ENCODE data around the gene IL15RA.
"Not testable (repeated sequence)": the region's sequence is repeated elsewhere in the genome, so short reads cannot be mapped to it uniquely, and the experiment has no call there.

IL15RA gene

GRCh38 chr10:6005856-6006395, 28.6 kb upstream of the IL15RA start:
- no peak for DNase-seq

- not testable (repeated sequence) for DNase-seq
Observed at GRCh38 chr10:6005161-6005804, 27.9 kb upstream of the IL15RA start.

GRCh38 chr10:6002809-6003510, 25.6 kb upstream of the IL15RA start:
- no peak for DNase-seq

- no peak for DNase-seq
Observed at GRCh38 chr10:5999440-6000165, 22.3 kb upstream of the IL15RA start.

GRCh38 chr10:5996696-5997095, 19.4 kb upstream of the IL15RA start:
- DNase-seq = no peak

- DNase-seq = no peak
Observed at GRCh38 chr10:5992398-5992797, 15.1 kb upstream of the IL15RA start.

GRCh38 chr10:5991708-5992107, 14.4 kb upstream of the IL15RA start:
- DNase-seq = no peak

GRCh38 chr10:5989756-5990155, 12.4 kb upstream of the IL15RA start:
- no peak for DNase-seq

GRCh38 chr10:5988336-5988920, 11.1 kb upstream of the IL15RA start:
- DNase-seq = no peak

GRCh38 chr10:5987747-5988146, 10.4 kb upstream of the IL15RA start:
- no peak for DNase-seq

- DNase-seq = no peak
Observed at GRCh38 chr10:5985029-5985428, 7.7 kb upstream of the IL15RA start.

- no peak for DNase-seq
Observed at GRCh38 chr10:5983774-5984173, 6.4 kb upstream of the IL15RA start.

GRCh38 chr10:5981529-5981928, 4.2 kb upstream of the IL15RA start:
- DNase-seq = no peak

GRCh38 chr10:5978230-5978489, 817 bp upstream of the IL15RA start:
- no peak for DNase-seq

- no peak for DNase-seq
Observed at GRCh38 chr10:5976512-5977470, 552 bp downstream of the IL15RA start.

GRCh38 chr10:5975641-5976473, 1.5 kb downstream of the IL15RA start:
- no peak for DNase-seq

- DNase-seq = no peak
Observed at GRCh38 chr10:5973069-5973468, 4.3 kb downstream of the IL15RA start.

- DNase-seq = no peak
Observed at GRCh38 chr10:5971886-5972285, 5.5 kb downstream of the IL15RA start.

- no peak for DNase-seq
Observed at GRCh38 chr10:5971315-5971832, 6.0 kb downstream of the IL15RA start.

GRCh38 chr10:5970527-5970926, 6.8 kb downstream of the IL15RA start:
- no peak for DNase-seq

- no peak for DNase-seq
Observed at GRCh38 chr10:5970066-5970465, 7.3 kb downstream of the IL15RA start.
